Daoy (cell line): ENCODE results near the gene UQCR10. TPM values are rescaled to one million over a fixed set of nuclear protein-coding genes. Genes with fewer than 3 reads are reported as not detected.
A peak's percentile ranks its signal among the peaks of the same experiment; 100 is the strongest.

Experiments
- DNase-seq: peaks from one replicate; pipeline ENCODE4 v3.0.0-alpha.2; 2015; ENCODE audit warnings: low read depth
- total RNA-seq: library from RNA; depleted of rRNA; stranded (reverse); fragments of >200 nt; shearing (Covaris generic); gene quantifications from 2 replicates; pipeline ENCODE4 v1.2.3, GENCODE V29; 2014; rRNA removed

UQCR10 gene
- total RNA-seq: 45.4 and 69.9 TPM in 2 replicates

- DNase-seq: peak; percentile 94
These were observed at the start of gene UQCR10 for GRCh38 chr22:29767171-29768051. Gene UQCR10, plus strand, starts transcription at chr22:29767369. Its CDS starts 30 bp downstream, at chr22:29767399.

GRCh38 chr22:29717789-29718188 is 49.4 kb upstream of the UQCR10 start:
- no peak for DNase-seq

- no peak for DNase-seq
These were observed 47.9 kb upstream of the UQCR10 start for GRCh38 chr22:29718949-29719898.

GRCh38 chr22:29719899-29720645 is 47.1 kb upstream of the UQCR10 start, which contains the start of gene CABP7:
Gene CABP7, plus strand, starts transcription at chr22:29720003. Its CDS starts 422 bp downstream, at chr22:29720425.
- DNase-seq: no peak

- no peak for DNase-seq
These were observed 46.3 kb upstream of the UQCR10 start for GRCh38 chr22:29720811-29721323.

GRCh38 chr22:29722151-29722550 is 45.0 kb upstream of the UQCR10 start:
- peak; percentile 85 for DNase-seq

GRCh38 chr22:29722587-29722986 is 44.6 kb upstream of the UQCR10 start:
- no peak for DNase-seq

GRCh38 chr22:29723766-29724165 is 43.4 kb upstream of the UQCR10 start:
- no peak for DNase-seq

- DNase-seq: no peak
These were observed 42.3 kb upstream of the UQCR10 start for GRCh38 chr22:29724843-29725242.

- no peak for DNase-seq
These were observed 41.1 kb upstream of the UQCR10 start for GRCh38 chr22:29726106-29726505.

- peak; percentile 26 for DNase-seq
These were observed 40.5 kb upstream of the UQCR10 start for GRCh38 chr22:29726512-29727130.

- DNase-seq: peak; percentile 61
These were observed 40.0 kb upstream of the UQCR10 start for GRCh38 chr22:29727131-29727523.

GRCh38 chr22:29729161-29729560 is 38.0 kb upstream of the UQCR10 start:
- no peak for DNase-seq

- DNase-seq: no peak
These were observed 35.9 kb upstream of the UQCR10 start for GRCh38 chr22:29731058-29731850.

- no peak for DNase-seq
These were observed 34.3 kb upstream of the UQCR10 start for GRCh38 chr22:29732883-29733282.

- DNase-seq: no peak
These were observed 33.6 kb upstream of the UQCR10 start for GRCh38 chr22:29733362-29734201.

GRCh38 chr22:29734406-29734805 is 32.8 kb upstream of the UQCR10 start:
- no peak for DNase-seq

GRCh38 chr22:29734838-29735237 is 32.3 kb upstream of the UQCR10 start:
- no peak for DNase-seq

- no peak for DNase-seq
These were observed 31.8 kb upstream of the UQCR10 start for GRCh38 chr22:29735416-29735815.
